ENCODE measurements around the gene SLC4A1. TPM values are rescaled to one million over a fixed set of nuclear protein-coding genes. Genes with fewer than 3 reads are reported as not detected.
A peak's percentile ranks its signal among the peaks of the same experiment; 100 is the strongest.

The SLC4A1 gene
- total RNA-seq, 1 experiment from 2014 or later: not detected

DNA sequence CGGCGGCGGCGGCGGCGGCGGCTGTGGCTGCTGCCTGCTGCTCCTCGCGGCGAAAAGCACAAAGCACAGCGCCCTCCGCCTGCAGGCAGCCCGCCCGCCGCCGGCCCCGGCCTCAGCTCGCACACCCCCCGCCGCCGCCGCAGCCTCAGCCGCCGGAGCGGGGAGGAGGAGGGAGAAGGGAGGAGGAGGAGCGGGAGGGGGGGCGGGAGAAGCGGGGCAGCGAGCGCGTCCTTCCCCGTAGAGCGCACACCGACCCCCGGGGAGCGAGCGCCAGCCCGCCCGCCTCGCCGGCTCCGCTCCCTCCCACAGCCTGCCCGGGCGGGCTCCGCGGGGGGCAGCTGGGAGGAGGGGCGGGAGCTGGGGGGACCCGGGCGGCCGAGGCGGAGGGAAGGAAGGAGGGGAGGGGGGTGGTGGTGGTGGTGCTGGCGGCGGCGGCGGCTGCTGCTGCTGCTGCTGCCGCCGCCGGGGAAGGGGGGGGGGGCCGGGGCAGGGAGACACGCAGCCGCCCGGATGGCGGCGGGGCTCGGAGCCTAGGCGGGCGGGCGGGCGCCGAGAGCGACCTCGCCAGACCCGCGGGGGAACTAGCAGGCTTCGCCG is 48.2 kb downstream of the SLC4A1 start, which contains the start of gene UBTF (continued):
- TF ChIP-seq, protein P1, sequence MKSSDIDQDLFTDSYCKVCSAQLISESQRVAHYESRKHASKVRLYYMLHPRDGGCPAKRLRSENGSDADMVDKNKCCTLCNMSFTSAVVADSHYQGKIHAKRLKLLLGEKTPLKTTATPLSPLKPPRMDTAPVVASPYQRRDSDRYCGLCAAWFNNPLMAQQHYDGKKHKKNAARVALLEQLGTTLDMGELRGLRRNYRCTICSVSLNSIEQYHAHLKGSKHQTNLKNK (CRISPR knock-in tag; IDR thresholded peaks at IDR 0.05): no peak
- TF ChIP-seq FOXK1 (CRISPR knock-in tag; IDR thresholded peaks at IDR 0.05) (no peak), IRF2 (CRISPR knock-in tag; IDR thresholded peaks at IDR 0.05; ENCODE audit: borderline replicate concordance, low read depth) (no peak), MXD4 (CRISPR knock-in tag; IDR thresholded peaks at IDR 0.05; ENCODE audit: borderline replicate concordance) (no peak), TEAD4 (CRISPR knock-in tag; IDR thresholded peaks at IDR 0.05) (no peak), FOXJ3 (CRISPR knock-in tag; IDR thresholded peaks at IDR 0.05; ENCODE audit: borderline replicate concordance) (no peak)
- TF ChIP-seq, protein P2, sequence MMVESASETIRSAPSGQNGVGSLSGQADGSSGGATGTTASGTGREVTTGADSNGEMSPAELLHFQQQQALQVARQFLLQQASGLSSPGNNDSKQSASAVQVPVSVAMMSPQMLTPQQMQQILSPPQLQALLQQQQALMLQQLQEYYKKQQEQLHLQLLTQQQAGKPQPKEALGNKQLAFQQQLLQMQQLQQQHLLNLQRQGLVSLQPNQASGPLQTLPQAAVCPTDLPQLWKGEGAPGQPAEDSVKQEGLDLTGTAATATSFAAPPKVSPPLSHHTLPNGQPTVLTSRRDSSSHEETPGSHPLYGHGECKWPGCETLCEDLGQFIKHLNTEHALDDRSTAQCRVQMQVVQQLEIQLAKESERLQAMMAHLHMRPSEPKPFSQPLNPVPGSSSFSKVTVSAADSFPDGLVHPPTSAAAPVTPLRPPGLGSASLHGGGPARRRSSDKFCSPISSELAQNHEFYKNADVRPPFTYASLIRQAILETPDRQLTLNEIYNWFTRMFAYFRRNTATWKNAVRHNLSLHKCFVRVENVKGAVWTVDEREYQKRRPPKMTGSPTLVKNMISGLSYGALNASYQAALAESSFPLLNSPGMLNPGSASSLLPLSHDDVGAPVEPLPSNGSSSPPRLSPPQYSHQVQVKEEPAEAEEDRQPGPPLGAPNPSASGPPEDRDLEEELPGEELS (CRISPR knock-in tag; IDR thresholded peaks at IDR 0.05): 0 out of 2 replicates have a peak, but pooled peaks have one; percentile 8

DNA sequence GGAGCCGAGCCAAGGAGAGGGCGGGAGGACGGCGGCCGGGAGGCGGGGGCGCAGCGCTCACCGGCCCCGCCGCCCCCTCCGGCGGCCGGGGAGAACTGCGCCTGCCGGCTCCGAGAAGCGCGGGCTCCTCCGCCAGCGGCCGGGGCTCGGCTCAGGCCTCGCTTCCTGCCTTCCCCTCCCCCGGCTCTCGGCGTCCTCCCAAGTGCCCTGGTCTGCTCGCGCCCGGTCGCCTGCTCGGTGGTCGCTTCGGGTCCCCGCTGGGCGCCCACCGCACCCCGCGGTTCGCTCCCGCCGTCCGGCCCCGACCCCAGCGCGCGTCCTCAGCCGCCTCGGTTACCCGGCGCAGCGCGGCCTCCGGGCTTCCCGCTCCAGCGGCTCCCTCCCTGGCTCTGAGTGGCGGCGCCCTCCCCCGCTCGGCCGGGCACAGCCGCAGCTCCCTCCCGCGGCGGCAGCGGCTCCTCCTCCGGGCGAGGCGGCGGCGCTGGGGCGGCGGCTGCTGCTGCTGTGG is 48.8 kb downstream of the SLC4A1 start:
- Mint-ChIP-seq H3K27ac (no peak overlapping the region), H3K36me3 (peaks cover 33% of the 10 kb centered on the region), H3K27me3 (ENCODE audit: low read depth) (no peaks in the 10 kb centered on the region), H3K4me1 (peaks cover 17% of the 10 kb centered on the region), H3K4me3 (no peak overlapping the region), H3K9me3 (no peaks in the 10 kb centered on the region)
- CTCF ChIA-PET: interaction anchor here (0.6 to 4.7 kb wide), 10 partner anchors 9 to 304 kb away, joined by 3 to 73 read pairs (median 6); partner anchors contain the start of genes ATXN7L3, GRN and RUNDC3A
- DNase-seq (ENCODE audit: low spot score) (peak; percentile 63), ATAC-seq (peak; percentile 12)
- POLR2A ChIA-PET: interaction anchor here (0.6 to 3.5 kb wide), 6 partner anchors 9 to 135 kb away, joined by 3 to 28 read pairs (median 4); partner anchors contain the start of gene TMUB2
- TF ChIP-seq ZNF232 (CRISPR knock-in tag; IDR thresholded peaks at IDR 0.05) (no peak), NR1H2 (CRISPR knock-in tag; IDR thresholded peaks at IDR 0.05) (no peak), TEAD4 (CRISPR knock-in tag; IDR thresholded peaks at IDR 0.05) (no peak), ATF1 (CRISPR knock-in tag; IDR thresholded peaks at IDR 0.05) (no peak), ESRRA (CRISPR knock-in tag; IDR thresholded peaks at IDR 0.05; ENCODE audit: borderline replicate concordance) (no peak), KAT7 (CRISPR knock-in tag; IDR thresholded peaks at IDR 0.05; ENCODE audit: borderline replicate concordance) (peak; percentile 92; the same call in 1 of the 2 replicates), JUN (CRISPR knock-in tag; IDR thresholded peaks at IDR 0.05) (peak; percentile 75; the same call in 1 of the 2 replicates), NR2C2 (CRISPR knock-in tag; IDR thresholded peaks at IDR 0.05) (no peak)
- TF ChIP-seq, protein P3, sequence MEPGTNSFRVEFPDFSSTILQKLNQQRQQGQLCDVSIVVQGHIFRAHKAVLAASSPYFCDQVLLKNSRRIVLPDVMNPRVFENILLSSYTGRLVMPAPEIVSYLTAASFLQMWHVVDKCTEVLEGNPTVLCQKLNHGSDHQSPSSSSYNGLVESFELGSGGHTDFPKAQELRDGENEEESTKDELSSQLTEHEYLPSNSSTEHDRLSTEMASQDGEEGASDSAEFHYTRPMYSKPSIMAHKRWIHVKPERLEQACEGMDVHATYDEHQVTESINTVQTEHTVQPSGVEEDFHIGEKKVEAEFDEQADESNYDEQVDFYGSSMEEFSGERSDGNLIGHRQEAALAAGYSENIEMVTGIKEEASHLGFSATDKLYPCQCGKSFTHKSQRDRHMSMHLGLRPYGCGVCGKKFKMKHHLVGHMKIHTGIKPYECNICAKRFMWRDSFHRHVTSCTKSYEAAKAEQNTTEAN (CRISPR knock-in tag; IDR thresholded peaks at IDR 0.05): no peak
- TF ChIP-seq, protein P4, sequence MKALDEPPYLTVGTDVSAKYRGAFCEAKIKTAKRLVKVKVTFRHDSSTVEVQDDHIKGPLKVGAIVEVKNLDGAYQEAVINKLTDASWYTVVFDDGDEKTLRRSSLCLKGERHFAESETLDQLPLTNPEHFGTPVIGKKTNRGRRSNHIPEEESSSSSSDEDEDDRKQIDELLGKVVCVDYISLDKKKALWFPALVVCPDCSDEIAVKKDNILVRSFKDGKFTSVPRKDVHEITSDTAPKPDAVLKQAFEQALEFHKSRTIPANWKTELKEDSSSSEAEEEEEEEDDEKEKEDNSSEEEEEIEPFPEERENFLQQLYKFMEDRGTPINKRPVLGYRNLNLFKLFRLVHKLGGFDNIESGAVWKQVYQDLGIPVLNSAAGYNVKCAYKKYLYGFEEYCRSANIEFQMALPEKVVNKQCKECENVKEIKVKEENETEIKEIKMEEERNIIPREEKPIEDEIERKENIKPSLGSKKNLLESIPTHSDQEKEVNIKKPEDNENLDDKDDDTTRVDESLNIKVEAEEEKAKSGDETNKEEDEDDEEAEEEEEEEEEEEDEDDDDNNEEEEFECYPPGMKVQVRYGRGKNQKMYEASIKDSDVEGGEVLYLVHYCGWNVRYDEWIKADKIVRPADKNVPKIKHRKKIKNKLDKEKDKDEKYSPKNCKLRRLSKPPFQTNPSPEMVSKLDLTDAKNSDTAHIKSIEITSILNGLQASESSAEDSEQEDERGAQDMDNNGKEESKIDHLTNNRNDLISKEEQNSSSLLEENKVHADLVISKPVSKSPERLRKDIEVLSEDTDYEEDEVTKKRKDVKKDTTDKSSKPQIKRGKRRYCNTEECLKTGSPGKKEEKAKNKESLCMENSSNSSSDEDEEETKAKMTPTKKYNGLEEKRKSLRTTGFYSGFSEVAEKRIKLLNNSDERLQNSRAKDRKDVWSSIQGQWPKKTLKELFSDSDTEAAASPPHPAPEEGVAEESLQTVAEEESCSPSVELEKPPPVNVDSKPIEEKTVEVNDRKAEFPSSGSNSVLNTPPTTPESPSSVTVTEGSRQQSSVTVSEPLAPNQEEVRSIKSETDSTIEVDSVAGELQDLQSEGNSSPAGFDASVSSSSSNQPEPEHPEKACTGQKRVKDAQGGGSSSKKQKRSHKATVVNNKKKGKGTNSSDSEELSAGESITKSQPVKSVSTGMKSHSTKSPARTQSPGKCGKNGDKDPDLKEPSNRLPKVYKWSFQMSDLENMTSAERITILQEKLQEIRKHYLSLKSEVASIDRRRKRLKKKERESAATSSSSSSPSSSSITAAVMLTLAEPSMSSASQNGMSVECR (CRISPR knock-in tag; IDR thresholded peaks at IDR 0.05; ENCODE audit: borderline replicate concordance): 0 out of 2 replicates have a peak, but pooled peaks have one; percentile 33
- TF ChIP-seq, protein P5, sequence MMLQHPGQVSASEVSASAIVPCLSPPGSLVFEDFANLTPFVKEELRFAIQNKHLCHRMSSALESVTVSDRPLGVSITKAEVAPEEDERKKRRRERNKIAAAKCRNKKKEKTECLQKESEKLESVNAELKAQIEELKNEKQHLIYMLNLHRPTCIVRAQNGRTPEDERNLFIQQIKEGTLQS (CRISPR knock-in tag; conservative IDR thresholded peaks at IDR 0.05): no peak
- TF ChIP-seq, protein P6, sequence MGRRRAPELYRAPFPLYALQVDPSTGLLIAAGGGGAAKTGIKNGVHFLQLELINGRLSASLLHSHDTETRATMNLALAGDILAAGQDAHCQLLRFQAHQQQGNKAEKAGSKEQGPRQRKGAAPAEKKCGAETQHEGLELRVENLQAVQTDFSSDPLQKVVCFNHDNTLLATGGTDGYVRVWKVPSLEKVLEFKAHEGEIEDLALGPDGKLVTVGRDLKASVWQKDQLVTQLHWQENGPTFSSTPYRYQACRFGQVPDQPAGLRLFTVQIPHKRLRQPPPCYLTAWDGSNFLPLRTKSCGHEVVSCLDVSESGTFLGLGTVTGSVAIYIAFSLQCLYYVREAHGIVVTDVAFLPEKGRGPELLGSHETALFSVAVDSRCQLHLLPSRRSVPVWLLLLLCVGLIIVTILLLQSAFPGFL (CRISPR knock-in tag; IDR thresholded peaks at IDR 0.05; ENCODE audit: borderline replicate concordance): no peak
- TF ChIP-seq, protein P7, sequence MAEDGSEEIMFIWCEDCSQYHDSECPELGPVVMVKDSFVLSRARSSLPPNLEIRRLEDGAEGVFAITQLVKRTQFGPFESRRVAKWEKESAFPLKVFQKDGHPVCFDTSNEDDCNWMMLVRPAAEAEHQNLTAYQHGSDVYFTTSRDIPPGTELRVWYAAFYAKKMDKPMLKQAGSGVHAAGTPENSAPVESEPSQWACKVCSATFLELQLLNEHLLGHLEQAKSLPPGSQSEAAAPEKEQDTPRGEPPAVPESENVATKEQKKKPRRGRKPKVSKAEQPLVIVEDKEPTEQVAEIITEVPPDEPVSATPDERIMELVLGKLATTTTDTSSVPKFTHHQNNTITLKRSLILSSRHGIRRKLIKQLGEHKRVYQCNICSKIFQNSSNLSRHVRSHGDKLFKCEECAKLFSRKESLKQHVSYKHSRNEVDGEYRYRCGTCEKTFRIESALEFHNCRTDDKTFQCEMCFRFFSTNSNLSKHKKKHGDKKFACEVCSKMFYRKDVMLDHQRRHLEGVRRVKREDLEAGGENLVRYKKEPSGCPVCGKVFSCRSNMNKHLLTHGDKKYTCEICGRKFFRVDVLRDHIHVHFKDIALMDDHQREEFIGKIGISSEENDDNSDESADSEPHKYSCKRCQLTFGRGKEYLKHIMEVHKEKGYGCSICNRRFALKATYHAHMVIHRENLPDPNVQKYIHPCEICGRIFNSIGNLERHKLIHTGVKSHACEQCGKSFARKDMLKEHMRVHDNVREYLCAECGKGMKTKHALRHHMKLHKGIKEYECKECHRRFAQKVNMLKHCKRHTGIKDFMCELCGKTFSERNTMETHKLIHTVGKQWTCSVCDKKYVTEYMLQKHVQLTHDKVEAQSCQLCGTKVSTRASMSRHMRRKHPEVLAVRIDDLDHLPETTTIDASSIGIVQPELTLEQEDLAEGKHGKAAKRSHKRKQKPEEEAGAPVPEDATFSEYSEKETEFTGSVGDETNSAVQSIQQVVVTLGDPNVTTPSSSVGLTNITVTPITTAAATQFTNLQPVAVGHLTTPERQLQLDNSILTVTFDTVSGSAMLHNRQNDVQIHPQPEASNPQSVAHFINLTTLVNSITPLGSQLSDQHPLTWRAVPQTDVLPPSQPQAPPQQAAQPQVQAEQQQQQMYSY (CRISPR knock-in tag; IDR thresholded peaks at IDR 0.05): no peak
